Sigmoid colon (tissue), 7 donors: ENCODE results near the gene EFNA2. TPM values are rescaled to one million over a fixed set of nuclear protein-coding genes. Genes with fewer than 3 reads are reported as not detected.

Experiments used
- DNase-seq: peaks from one replicate; pipeline ENCODE4 v3.0.0-alpha.2; 2019
- H3K27ac ChIP-seq, 4 donors: fragments of 200-600 bp; sonication (generic); one replicate each; pipeline ENCODE4 v1.5.1; 2016 to 2019; ENCODE audit warnings: mild to moderate bottlenecking in 1 of 4
- H3K27me3 ChIP-seq, 3 donors: fragments of 200-600 bp; sonication (generic); one replicate each; pipeline ENCODE4 v1.5.1; 2019; ENCODE audit warnings: mild to moderate bottlenecking in 1 of 3
- H3K36me3 ChIP-seq, 4 donors: fragments of 200-600 bp; sonication (generic); one replicate each; pipeline ENCODE4 v1.5.1; 2016 to 2019
- H3K4me1 ChIP-seq, 4 donors: fragments of 200-600 bp; sonication (generic); one replicate each; pipeline ENCODE4 v1.5.1; 2017 to 2019
- H3K4me3 ChIP-seq, 4 donors: fragments of 200-600 bp; sonication (generic); one replicate each; pipeline ENCODE4 v1.5.1; 2017 to 2019; ENCODE audit warnings: mild to moderate bottlenecking in 2 of 4, moderate library complexity in 1 of 4
- H3K9me3 ChIP-seq, 4 donors: fragments of 200-600 bp in 3 of 4; sonication (generic) in 3 of 4; one replicate each; pipeline versions ENCODE4 v1.5.1 to v1.6.1; 2013 to 2019
- CTCF ChIP-seq, 4 experiments: fragments of 450-650 bp in 3 of 4; fragments of 200-600 bp in 1 of 4; IDR thresholded peaks; one replicate each; pipeline ENCODE4 v1.5.1; 2016 to 2019; ENCODE audit warnings: antibody characterized with exemption in 4 of 4, mild to moderate bottlenecking in 3 of 4, moderate library complexity in 2 of 4
- EP300 ChIP-seq, 4 donors: sonication (generic); formaldehyde crosslinking; IDR thresholded peaks; one replicate each; pipeline ENCODE4 v1.6.1; 2017; ENCODE audit warnings: antibody characterized with exemption in 4 of 4
- POLR2A ChIP-seq, 2 donors: fragments of 450-650 bp; IDR thresholded peaks; one replicate each; pipeline ENCODE4 v1.6.1; 2016; ENCODE audit warnings: antibody characterized with exemption in 2 of 2, mild to moderate bottlenecking in 2 of 2, moderate library complexity in 2 of 2
- POLR2AphosphoS5 ChIP-seq, 4 donors: sonication (generic); formaldehyde crosslinking; IDR thresholded peaks; one replicate each; pipeline ENCODE4 v1.6.1; 2017; ENCODE audit warnings: antibody characterized with exemption in 4 of 4
- WGBS, 2 donors: extraction: QIAGEN DNeasy Blood & Tissue Kit; methylation state at CpG; one replicate each; pipeline ENCODE4 v1.1.7; 2013; 5-methylcytosine and 5-hydroxymethylcytosine counted together
- intact Hi-C: fragments of 100-400 bp; cut with DNase I; formaldehyde crosslinking; loops from one replicate; pipeline ENCODE4 v1.15.1; 2023
- polyA plus RNA-seq, 3 donors: library from polyadenylated mRNA; stranded (reverse); fragments of 200-250 nt; gene quantifications; one replicate each; pipeline ENCODE4 v1.2.3, GENCODE V29; 2013
- total RNA-seq, 4 donors: library from RNA; depleted of rRNA; stranded (reverse); fragments of >200 nt; gene quantifications; one replicate each; pipeline ENCODE4 v1.1.0, GENCODE V29; 2016
- donor health status: healthy with polysubstance abuse.
- donor health status: Bipolar disorder and iron deficiency.
- donor health status: healthy.

EFNA2 gene
- total and polyA plus RNA-seq, 7 donors: 23.4 to 40.6 (median 25.2) TPM; not detected in 4

- 1% methylated on average over 83 of the region's 83 CpGs for WGBS, 2 donors
Measured at GRCh38 chr19:1260749-1261537, 24.7 kb upstream of the EFNA2 start.

DNA sequence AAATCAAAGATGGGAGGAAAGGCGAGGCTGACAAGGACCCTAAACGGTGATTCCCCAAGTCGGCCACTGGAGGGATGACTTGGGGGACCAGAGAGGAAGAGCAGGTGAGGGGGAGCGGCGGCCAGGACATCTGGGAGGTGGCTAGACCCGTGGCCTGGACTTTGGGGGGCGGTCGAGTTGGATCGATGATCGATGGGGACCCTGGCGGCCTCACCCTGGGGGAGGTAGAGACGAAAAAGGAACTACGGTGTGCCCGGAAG lies 24.2 kb upstream of the EFNA2 start:
- Histone ChIP-seq H3K27me3 (no peaks in the 10 kb centered on the region), H3K9me3 (no peaks in the 10 kb centered on the region), H3K36me3 (peaks cover 0 to 18% (median 6%) of the 10 kb centered on the region in 4 donors), H3K4me3 (peak overlapping the region; percentile 48 to 69 (median 61)), H3K27ac (peak overlapping the region; percentile 96 to 100 (median 100)), H3K4me1 (peaks cover 0 to 74% (median 71%) of the 10 kb centered on the region in 4 donors)
- peak; percentile 78 for DNase-seq
- intact Hi-C loops: loop anchor here (10.0 kb wide), 1 partner anchor 687 kb away; the partner anchor contains the start of gene BSG
- peak in 1 of 4 experiments; percentile 37 for TF ChIP-seq CTCF (IDR thresholded peaks at IDR 0.05)
- TF ChIP-seq POLR2AphosphoS5 (IDR thresholded peaks at IDR 0.05): no peak
- 2 to 9% methylated on average over 14 of the region's 14 CpGs for WGBS, 2 donors

More at GRCh38 chr19:1260749-1261537, 24.7 kb upstream of the EFNA2 start:
- Histone ChIP-seq H3K9me3 (no peaks in the 10 kb centered on the region), H3K4me1 (peaks cover 0 to 73% (median 69%) of the 10 kb centered on the region in 4 donors), H3K27me3 (no peaks in the 10 kb centered on the region), H3K36me3 (peaks cover 1 to 23% (median 9%) of the 10 kb centered on the region in 4 donors), H3K27ac (peak overlapping the region; percentile 96 to 100 (median 100)), H3K4me3 (peak overlapping the region; percentile 48 to 69 (median 61))
- intact Hi-C loops: loop anchor here (10.0 kb wide), 1 partner anchor 686 kb away; the partner anchor contains the start of gene BSG
- peak; percentile 99 for DNase-seq
- TF ChIP-seq POLR2A (IDR thresholded peaks at IDR 0.05) (peak; percentile 13 to 67), POLR2AphosphoS5 (IDR thresholded peaks at IDR 0.05) (peak; percentile 55 to 86 (median 80)), CTCF (IDR thresholded peaks at IDR 0.05) (no peak)

DNA sequence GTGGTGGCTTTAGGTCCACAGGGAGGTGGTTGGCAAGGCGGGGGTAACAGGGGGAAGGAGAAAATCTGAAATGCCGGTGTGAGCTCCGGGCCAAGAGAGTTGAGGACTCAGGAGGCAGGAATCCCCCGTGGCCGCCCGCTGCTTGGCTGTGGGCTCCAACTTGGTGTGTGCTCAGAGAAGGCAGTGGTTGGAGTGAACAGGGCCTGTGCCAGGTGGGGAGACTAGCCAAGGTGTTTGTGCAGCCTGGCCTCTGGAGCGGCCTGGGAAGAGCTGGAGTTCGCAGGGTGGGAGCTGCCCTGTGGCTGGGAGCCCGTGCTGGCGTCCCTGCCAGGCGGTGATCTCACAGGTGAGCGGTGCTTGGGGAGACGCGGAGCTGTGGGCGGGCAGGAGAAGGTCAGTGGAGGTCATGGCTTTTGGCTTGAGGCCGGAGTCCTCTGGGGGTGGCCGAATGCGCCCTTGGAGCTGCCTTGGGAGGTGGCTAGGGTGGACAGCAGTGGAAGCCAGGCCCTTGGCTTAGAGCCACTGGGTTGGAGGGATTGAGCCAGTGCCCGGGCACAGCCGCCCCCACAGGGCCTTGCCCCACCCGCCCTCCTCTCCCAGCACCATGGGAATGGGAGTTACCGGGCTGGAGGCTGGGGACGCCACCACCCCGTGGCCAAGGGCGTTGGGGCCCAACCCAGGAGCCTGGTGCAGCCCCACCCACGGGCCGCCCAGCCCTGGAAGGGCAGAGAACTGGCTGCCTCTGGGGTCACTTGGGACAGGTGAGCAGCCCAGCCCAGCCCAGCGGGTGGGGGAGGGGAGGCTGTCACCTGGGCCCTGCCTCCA lies 23.7 kb upstream of the EFNA2 start:
- WGBS, 2 donors: 8 to 32% methylated on average over 28 of the region's 28 CpGs
- peak; percentile 86 for DNase-seq
- Histone ChIP-seq H3K27me3 (no peaks in the 10 kb centered on the region), H3K27ac (peak overlapping the region; percentile 96 to 100 (median 100)), H3K4me3 (peak overlapping the region in 3 of 4 donors; percentile 56 to 69 (median 66)), H3K4me1 (peaks cover 0 to 77% (median 74%) of the 10 kb centered on the region in 4 donors), H3K9me3 (no peaks in the 10 kb centered on the region), H3K36me3 (peaks cover 0 to 13% (median 2%) of the 10 kb centered on the region in 4 donors)
- intact Hi-C loops: loop anchor here (10.0 kb wide), 1 partner anchor 687 kb away; the partner anchor contains the start of gene BSG
- TF ChIP-seq CTCF (IDR thresholded peaks at IDR 0.05) (no peak), EP300 (IDR thresholded peaks at IDR 0.05) (no peak), POLR2AphosphoS5 (IDR thresholded peaks at IDR 0.05) (peak; percentile 11 to 44 (median 32)), POLR2A (IDR thresholded peaks at IDR 0.05) (peak in 1 of 2 donors; percentile 25)

GRCh38 chr19:1262623-1263123 lies 23.0 kb upstream of the EFNA2 start:
- 10 to 43% methylated on average over 21 of the region's 21 CpGs for WGBS, 2 donors
- H3K4me3 ChIP-seq: no peak overlapping the region

More at GRCh38 chr19:1262623-1263123, 23.0 kb upstream of the EFNA2 start:
- no peak for DNase-seq
- peaks cover 0 to 6% (median 0%) of the 10 kb centered on the region in 4 donors for H3K36me3 ChIP-seq
- H3K27ac ChIP-seq: peak overlapping the region; percentile 96 to 100 (median 100)
- no peaks in the 10 kb centered on the region for H3K27me3 ChIP-seq
- no peaks in the 10 kb centered on the region for H3K9me3 ChIP-seq
- no peak for TF ChIP-seq POLR2AphosphoS5 (IDR thresholded peaks at IDR 0.05)
- TF ChIP-seq POLR2A (IDR thresholded peaks at IDR 0.05): no peak
- no peak for TF ChIP-seq EP300 (IDR thresholded peaks at IDR 0.05)
- TF ChIP-seq CTCF (IDR thresholded peaks at IDR 0.05): no peak
- intact Hi-C loops: loop anchor here (10.0 kb wide), 1 partner anchor 688 kb away; the partner anchor contains the start of gene BSG
- H3K4me1 ChIP-seq: peaks cover 0 to 77% (median 77%) of the 10 kb centered on the region in 4 donors
